ENCODE data around the gene MAP3K3. TPM values are rescaled to one million over a fixed set of nuclear protein-coding genes. Genes with fewer than 3 reads are reported as not detected.

MAP3K3 gene
- total and polyA plus RNA-seq, 9 of the 15 experiments (the other 6 are each of a cell fraction or from before 2014, with no cell fraction given), result 0.69 to 16.5 (median 12.1) TPM

- BruUV-seq (replicated peaks), result no TSS peak
- intact Hi-C loops (cut with micrococcal nuclease) (no loop called here), in situ Hi-C loops (cut with MboI) (no loop called here)
- no peak for FAIRE-seq
- H3K9me1 ChIP-seq (ENCODE audit: control insufficient read depth, insufficient read depth, low read length), result no peaks in the 10 kb centered on the region
- H3K4me2 ChIP-seq (ENCODE audit: insufficient read depth, low read length), result no peak overlapping the region
- ChIA-PET CTCF (ENCODE audit: low intra/inter-chr PET ratio) (no interaction called here), POLR2A (interaction anchor here (1.4 kb wide), 1 partner anchor 14 kb away, joined by 5 read pairs; the partner anchor contains the start of gene TACO1)
- no peak overlapping the region for H3K27ac ChIP-seq (ENCODE audit: extremely low read depth, low read depth, low read length)
- no peaks in the 10 kb centered on the region for H3K9me3 ChIP-seq (replicated peaks; ENCODE audit: control insufficient read depth, insufficient read depth, low read depth, low read length)
- no peaks in the 10 kb centered on the region for H3K27me3 ChIP-seq (ENCODE audit: control insufficient read depth in 2 of 2, insufficient read depth in 2 of 2, low read length in 2 of 2)
- TF ChIP-seq PTRF (tag; IDR thresholded peaks at IDR 0.05), result no peak
- TF ChIP-seq HMGXB4 (CRISPR knock-in tag; IDR thresholded peaks at IDR 0.05), result no peak
- TF ChIP-seq ATF7 (IDR thresholded peaks at IDR 0.05), result no peak
- TF ChIP-seq CAMTA2 (CRISPR knock-in tag; conservative IDR thresholded peaks at IDR 0.05), result no peak
- no peak for TF ChIP-seq HBP1 (CRISPR knock-in tag; IDR thresholded peaks at IDR 0.05)
- TF ChIP-seq ZNF444 (CRISPR knock-in tag; IDR thresholded peaks at IDR 0.05), result no peak
- TF ChIP-seq POLR2H (tag; IDR thresholded peaks at IDR 0.05; ENCODE audit: low read depth), result no peak
- TF ChIP-seq ZNF140 (CRISPR knock-in tag; IDR thresholded peaks at IDR 0.05), result no peak
- TF ChIP-seq POLR3A (IDR thresholded peaks at IDR 0.05; ENCODE audit: borderline replicate concordance, extremely low read depth, insufficient read depth, insufficient read length), result no peak
- no peak for TF ChIP-seq ZNF518B (CRISPR knock-in tag; IDR thresholded peaks at IDR 0.05)
- TF ChIP-seq ZNF143 (CRISPR knock-in tag; IDR thresholded peaks at IDR 0.05), result no peak
- TF ChIP-seq SAP30 (IDR thresholded peaks at IDR 0.05; ENCODE audit: borderline replicate concordance, insufficient read depth, low read depth, low read length, poor library complexity, severe bottlenecking), result no peak
- no peak for TF ChIP-seq E4F1 (CRISPR knock-in tag; IDR thresholded peaks at IDR 0.05; ENCODE audit: borderline replicate concordance)
- no peak for TF ChIP-seq ZNF583 (CRISPR knock-in tag; IDR thresholded peaks at IDR 0.05)
- no peak overlapping the region for H3K4me3 ChIP-seq
- H3K36me3 ChIP-seq (ENCODE audit: control insufficient read depth, insufficient read depth, low read length), result peaks cover 82% of the 10 kb centered on the region
- ATAC-seq, result no peak
- WGBS (ENCODE audit: insufficient coverage, low coverage, missing lambda C conversion rate), result 98% methylated on average over 5 of the region's 5 CpGs
- H2AFZ ChIP-seq (ENCODE audit: low read depth, low read length), result no peak overlapping the region
- DNase-seq (ENCODE audit: extremely low read depth in 1 of 4, low spot score in 3 of 4), result no peak
- H3K9ac ChIP-seq (ENCODE audit: insufficient read depth in 1 of 2, low read depth in 2 of 2, low read length in 2 of 2), result no peak overlapping the region
- H4K20me1 ChIP-seq (replicated peaks; ENCODE audit: control insufficient read depth, insufficient read depth, low read length), result peaks cover 8% of the 10 kb centered on the region; the same call in 1 of the 2 replicates
- H3K79me2 ChIP-seq (ENCODE audit: control insufficient read depth, insufficient read depth, low read length), result no peaks in the 10 kb centered on the region
- no peaks in the 10 kb centered on the region for H3K4me1 ChIP-seq (replicated peaks in 1 of 2; ENCODE audit: control insufficient read depth in 2 of 2, insufficient read depth in 2 of 2, low read length in 2 of 2)
Measured at GRCh38 chr17:63587770-63588169, 34.4 kb upstream of the MAP3K3 start.
